HepG2 (cell line): ENCODE results near the gene UNC5C. TPM values are rescaled to one million over a fixed set of nuclear protein-coding genes. Genes with fewer than 3 reads are reported as not detected.

Experiments
- ATAC-seq: fragments of 200-7000 bp; cut with Tn5 transposase; 3 replicates; pipeline ENCODE4 v1.9.1; 2020; ENCODE audit warnings: mild to moderate bottlenecking, moderate library complexity
- BruUV-seq: library from RNA; stranded (reverse); fragments of 400-500 nt; replicated peaks from 2 replicates; lab custom pipeline; 2021; lab: Mats Ljungman, UMichigan
- CTCF ChIA-PET: fragments of 300-600 bp; formaldehyde crosslinking; extraction: SDS; loops from one replicate; lab custom pipeline; 2021; ENCODE audit warnings: low total read pairs, inconsistent platforms, low intra/inter-chr PET ratio; lab: Yijun Ruan, JAX
- POLR2A ChIA-PET: fragments of 350-600 bp; sonication (Branson Sonifier 250); formaldehyde crosslinking; loops from one replicate; lab custom pipeline; 2020; ENCODE audit warnings: antibody characterized with exemption, inconsistent platforms; lab: Yijun Ruan, JAX
- DNase-seq: peaks from one replicate; pipeline ENCODE4 v3.0.0-alpha.2; 2015; ENCODE audit warnings: low spot score
- FAIRE-seq: peaks from 3 replicates; lab custom pipeline; 2011; peaks lifted over from hg19 to GRCh38; lab: Jason Lieb, UNC
- H2AFZ ChIP-seq: one replicate; pipeline ENCODE4 v1.6.1; 2011; ENCODE audit warnings: low read length, inconsistent platforms
- H3K27ac ChIP-seq: fragments of 300-600 bp; 3 replicates; pipeline ENCODE4 v1.8.0; 2011; ENCODE audit warnings: mixed run types, mild to moderate bottlenecking, mixed read lengths, low read length, inconsistent platforms; ENCODE audit not compliant: insufficient read depth; ENCODE audit errors: extremely low read length
- H3K27me3 ChIP-seq, 2 experiments: fragments of 200-600 bp in 1 of 2; 2 replicates in 1 of 2; 3 replicates in 1 of 2; pipeline versions ENCODE4 v1.6.0 to v1.8.0; 2011; ENCODE audit warnings: low read length in 2 of 2, mild to moderate bottlenecking in 2 of 2, moderate library complexity in 2 of 2, inconsistent platforms in 1 of 2; ENCODE audit not compliant: insufficient read depth in 2 of 2, control insufficient read depth in 1 of 2
- H3K36me3 ChIP-seq, 2 experiments: fragments of 200-600 bp in 1 of 2; replicated peaks in 1 of 2; 2 replicates in 1 of 2; 3 replicates in 1 of 2; pipeline versions ENCODE4 v1.5.1 to v1.8.0; 2011; ENCODE audit warnings: low read length in 2 of 2, inconsistent platforms in 1 of 2; ENCODE audit not compliant: insufficient read depth in 2 of 2, control insufficient read depth in 1 of 2
- H3K4me1 ChIP-seq: 2 replicates; pipeline ENCODE4 v1.5.1; 2012; ENCODE audit warnings: low read length, inconsistent platforms; ENCODE audit not compliant: insufficient read depth
- H3K4me2 ChIP-seq: 2 replicates; pipeline ENCODE4 v1.6.0; 2011; ENCODE audit warnings: low read depth, low read length, inconsistent platforms
- H3K4me3 ChIP-seq, 3 experiments: fragments of 200-600 bp in 1 of 3; sonication (generic), shearing (Covaris generic) in 1 of 3; replicated peaks in 1 of 3; 2 replicates each; pipeline ENCODE4 v1.5.1; 2011 to 2016; ENCODE audit warnings: low read length in 3 of 3, inconsistent platforms in 2 of 3, low read depth in 2 of 3, mild to moderate bottlenecking in 2 of 3, control low read depth in 1 of 3, mixed read lengths in 1 of 3; ENCODE audit not compliant: insufficient read depth in 1 of 3
- H3K79me2 ChIP-seq: one replicate; pipeline ENCODE4 v1.6.1; 2011; ENCODE audit warnings: low read length, inconsistent platforms; ENCODE audit not compliant: insufficient read depth
- H3K9ac ChIP-seq: 2 replicates; pipeline ENCODE4 v1.6.0; 2011; ENCODE audit warnings: mild to moderate bottlenecking, low read depth, low read length, inconsistent platforms; ENCODE audit not compliant: insufficient read depth
- H3K9me3 ChIP-seq: 2 replicates; pipeline ENCODE4 v1.5.1; 2012; ENCODE audit warnings: mild to moderate bottlenecking, low read length
- H4K20me1 ChIP-seq: 2 replicates; pipeline ENCODE4 v1.6.0; 2011; ENCODE audit warnings: inconsistent platforms, mild to moderate bottlenecking, low read length, moderate library complexity; ENCODE audit not compliant: insufficient read depth
- ARID2 ChIP-seq: sonication (generic); formaldehyde crosslinking; IDR thresholded peaks from 2 replicates; pipeline ENCODE4 v1.8.1; 2022; ENCODE audit warnings: mild to moderate bottlenecking, missing genetic modification reagents, borderline replicate concordance
- CTCF ChIP-seq: sonication (generic); formaldehyde crosslinking; IDR thresholded peaks from 2 replicates; pipeline ENCODE4 v1.5.0; 2020; ENCODE audit warnings: mild to moderate bottlenecking, missing genetic modification reagents, moderate library complexity
- EEA1 ChIP-seq: sonication (generic); formaldehyde crosslinking; IDR thresholded peaks from 2 replicates; pipeline ENCODE4 v1.5.1; 2020; ENCODE audit warnings: mild to moderate bottlenecking, missing genetic modification reagents, borderline replicate concordance
- ELF3 ChIP-seq: IDR thresholded peaks from 2 replicates; pipeline ENCODE4 v1.6.1; 2016; ENCODE audit warnings: missing genetic modification reagents, missing compliant biosample characterization
- HDAC2 ChIP-seq: sonication (generic); formaldehyde crosslinking; IDR thresholded peaks from 2 replicates; pipeline ENCODE4 v1.4.0; 2020; ENCODE audit warnings: missing genetic modification reagents
- MZF1 ChIP-seq: sonication (generic); formaldehyde crosslinking; IDR thresholded peaks from 2 replicates; pipeline ENCODE4 v1.8.1; 2023; ENCODE audit warnings: mild to moderate bottlenecking, missing genetic modification reagents, borderline replicate concordance
- PITX1 ChIP-seq: sonication (generic); formaldehyde crosslinking; IDR thresholded peaks from 2 replicates; pipeline ENCODE4 v1.5.1; 2020; ENCODE audit warnings: mild to moderate bottlenecking, missing genetic modification reagents
- PRMT3 ChIP-seq: sonication (generic); formaldehyde crosslinking; IDR thresholded peaks from 2 replicates; pipeline ENCODE4 v1.8.1; 2022; ENCODE audit warnings: low read depth, mild to moderate bottlenecking, moderate library complexity, missing genetic modification reagents, borderline replicate concordance
- PTBP1 ChIP-seq: fragments of 200-400 bp; formaldehyde crosslinking; IDR thresholded peaks from 2 replicates; pipeline ENCODE4 v1.6.1; 2018; ENCODE audit warnings: low read length, low read depth; ENCODE audit not compliant: poor library complexity, severe bottlenecking
- RBAK ChIP-seq: sonication (generic); formaldehyde crosslinking; IDR thresholded peaks from 2 replicates; pipeline ENCODE4 v1.5.1; 2020; ENCODE audit warnings: mild to moderate bottlenecking, missing genetic modification reagents
- RFX5 ChIP-seq: IDR thresholded peaks from 2 replicates; pipeline ENCODE4 v1.6.1; 2011; ENCODE audit warnings: low read depth, low read length, improper control_type of control experiment
- SYNCRIP ChIP-seq: fragments of 200-400 bp; formaldehyde crosslinking; IDR thresholded peaks from 2 replicates; pipeline ENCODE4 v1.6.1; 2018; ENCODE audit warnings: mild to moderate bottlenecking, low read depth, low read length; ENCODE audit not compliant: insufficient read depth
- TCF7L2 ChIP-seq: IDR thresholded peaks from 2 replicates; pipeline ENCODE4 v1.6.1; 2011; ENCODE audit warnings: mild to moderate bottlenecking, low read depth, low read length, moderate library complexity
- ZNF263 ChIP-seq: sonication (generic); formaldehyde crosslinking; IDR thresholded peaks from 2 replicates; pipeline ENCODE4 v1.4.0; 2020; ENCODE audit warnings: missing genetic modification reagents
- ZNF562 ChIP-seq: sonication (generic); formaldehyde crosslinking; IDR thresholded peaks from 2 replicates; pipeline ENCODE4 v1.8.0; 2022; ENCODE audit warnings: missing genetic modification reagents, borderline replicate concordance
- ZZZ3 ChIP-seq: sonication (generic); formaldehyde crosslinking; IDR thresholded peaks from 2 replicates; pipeline ENCODE4 v1.4.0; 2020; ENCODE audit warnings: missing genetic modification reagents, mild to moderate bottlenecking, borderline replicate concordance
- WGBS: methylation state at CpG from one replicate; pipeline ENCODE4 v1.1.6; 2017; ENCODE audit warnings: low lambda C conversion rate; 5-methylcytosine and 5-hydroxymethylcytosine counted together
- in situ Hi-C: cut with HindIII; loops from 2 replicates; pipeline ENCODE4 v1.10.0; 2017; ENCODE audit warnings: low pct_unique_long_range_greater_than_20kb; ENCODE audit not compliant: extremely low pct_ligation_motif_present
- intact Hi-C: fragments of 100-400 bp; cut with micrococcal nuclease; formaldehyde crosslinking; loops from one replicate; pipeline ENCODE4 v1.10.0; 2022; ENCODE audit not compliant: unreplicated experiment
- polyA plus RNA-seq, 8 experiments: library from polyadenylated mRNA; depleted of rRNA in 3 of 8; stranded (reverse) in 7 of 8; unstranded in 1 of 8; fragments of >200 nt; fragmentation: Illumina TruSeq in 4 of 8; extraction: Trizol in 4 of 8; gene quantifications; 2 replicates each; pipeline versions ENCODE4 v1.2.1 to v1.2.3, GENCODE V29; 2011 to 2016; ENCODE audit warnings: low read depth in 4 of 8, missing spikeins in 1 of 8, mixed read lengths in 1 of 8; ENCODE audit not compliant: insufficient read depth in 1 of 8
- total RNA-seq, 5 experiments: library from RNA; depleted of rRNA; stranded (reverse); fragments of >200 nt; fragmentation: Illumina TruSeq; extraction: Trizol; gene quantifications; 2 replicates each; pipeline ENCODE4 v1.2.3, GENCODE V29; 2016; ENCODE audit warnings: low read depth in 1 of 5
- TF ChIP-seq, protein P1 (sequence below): sonication (generic); formaldehyde crosslinking; IDR thresholded peaks from 2 replicates; pipeline ENCODE4 v1.5.0; 2020; ENCODE audit warnings: missing genetic modification reagents
- TF ChIP-seq, protein P2 (sequence below): sonication (generic); formaldehyde crosslinking; IDR thresholded peaks from 2 replicates; pipeline ENCODE4 v1.5.1; 2020; ENCODE audit warnings: missing genetic modification reagents, mild to moderate bottlenecking, borderline replicate concordance
- TF ChIP-seq, protein P3 (sequence below): sonication (generic); formaldehyde crosslinking; IDR thresholded peaks from 2 replicates; pipeline ENCODE4 v1.4.0; 2020; ENCODE audit warnings: mild to moderate bottlenecking, missing genetic modification reagents

The UNC5C gene
- total and polyA plus RNA-seq, 2 of the 13 experiments (the other 11 are each of a cell fraction or from before 2014, with no cell fraction given) = not detected

GRCh38 chr4:95510877-95511276 lies 37.9 kb downstream of the UNC5C start:
- ATAC-seq = no peak
- no peaks in the 10 kb centered on the region for H3K27me3 ChIP-seq
- no peak for FAIRE-seq
- 0% methylated on average over 2 of the region's 2 CpGs for WGBS
- H2AFZ ChIP-seq = no peak overlapping the region
- H3K36me3 ChIP-seq = no peaks in the 10 kb centered on the region
- ChIA-PET POLR2A (no interaction called here), CTCF (no interaction called here)
- H3K4me3 ChIP-seq = no peak overlapping the region
- no peaks in the 10 kb centered on the region for H4K20me1 ChIP-seq
- H3K79me2 ChIP-seq = no peaks in the 10 kb centered on the region
- BruUV-seq = no TSS peak
- H3K4me2 ChIP-seq = no peak overlapping the region
- H3K9me3 ChIP-seq = no peaks in the 10 kb centered on the region
- H3K27ac ChIP-seq = no peak overlapping the region
- intact Hi-C loops (loop anchor here (5.0 kb wide), 1 partner anchor 344 kb away; no protein-coding TSS in a partner anchor), in situ Hi-C loops (no loop called here)
- H3K4me1 ChIP-seq = no peaks in the 10 kb centered on the region
- DNase-seq = no peak
- H3K9ac ChIP-seq = no peak overlapping the region
- TF ChIP-seq, protein P1, sequence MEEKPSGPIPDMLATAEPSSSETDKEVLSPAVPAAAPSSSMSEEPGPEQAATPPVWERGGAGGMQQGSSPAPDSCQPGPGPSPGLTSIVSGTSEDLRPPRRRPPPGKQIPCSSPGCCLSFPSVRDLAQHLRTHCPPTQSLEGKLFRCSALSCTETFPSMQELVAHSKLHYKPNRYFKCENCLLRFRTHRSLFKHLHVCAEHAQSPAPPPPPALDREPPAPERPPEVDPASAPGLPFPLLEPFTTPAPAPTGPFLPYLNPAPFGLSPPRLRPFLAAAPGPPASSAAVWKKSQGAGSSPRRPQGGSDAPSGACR (CRISPR knock-in tag) = no peak
- TF ChIP-seq RBAK (CRISPR knock-in tag) (no peak), SYNCRIP (no peak), PRMT3 (CRISPR knock-in tag) (no peak), ZNF263 (CRISPR knock-in tag) (no peak), PITX1 (CRISPR knock-in tag) (no peak), MZF1 (CRISPR knock-in tag) (no peak), HDAC2 (no peak), CTCF (CRISPR knock-in tag) (no peak), ZNF562 (CRISPR knock-in tag) (no peak), TCF7L2 (no peak), ARID2 (CRISPR knock-in tag) (no peak), ELF3 (no peak), ZZZ3 (CRISPR knock-in tag) (no peak), RFX5 (no peak), PTBP1 (no peak), EEA1 (CRISPR knock-in tag) (no peak)
- TF ChIP-seq, protein P2, sequence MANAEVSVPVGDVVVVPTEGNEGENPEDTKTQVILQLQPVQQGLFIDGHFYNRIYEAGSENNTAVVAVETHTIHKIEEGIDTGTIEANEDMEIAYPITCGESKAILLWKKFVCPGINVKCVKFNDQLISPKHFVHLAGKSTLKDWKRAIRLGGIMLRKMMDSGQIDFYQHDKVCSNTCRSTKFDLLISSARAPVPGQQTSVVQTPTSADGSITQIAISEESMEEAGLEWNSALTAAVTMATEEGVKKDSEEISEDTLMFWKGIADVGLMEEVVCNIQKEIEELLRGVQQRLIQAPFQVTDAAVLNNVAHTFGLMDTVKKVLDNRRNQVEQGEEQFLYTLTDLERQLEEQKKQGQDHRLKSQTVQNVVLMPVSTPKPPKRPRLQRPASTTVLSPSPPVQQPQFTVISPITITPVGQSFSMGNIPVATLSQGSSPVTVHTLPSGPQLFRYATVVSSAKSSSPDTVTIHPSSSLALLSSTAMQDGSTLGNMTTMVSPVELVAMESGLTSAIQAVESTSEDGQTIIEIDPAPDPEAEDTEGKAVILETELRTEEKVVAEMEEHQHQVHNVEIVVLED = no peak
- TF ChIP-seq, protein P3, sequence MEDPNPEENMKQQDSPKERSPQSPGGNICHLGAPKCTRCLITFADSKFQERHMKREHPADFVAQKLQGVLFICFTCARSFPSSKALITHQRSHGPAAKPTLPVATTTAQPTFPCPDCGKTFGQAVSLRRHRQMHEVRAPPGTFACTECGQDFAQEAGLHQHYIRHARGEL (CRISPR knock-in tag) = no peak
